Activated CD8-positive, alpha-beta memory T cell treated with anti-CD3 and anti-CD28 coated beads, Interleukin-2, amount 50 U/mL, for 1 hour (primary cell): Measurements from ENCODE around the gene SLC22A31.

ENCODE experiments used
- DNase-seq: peaks from one replicate; pipeline ENCODE4 v3.0.0-alpha.2; 2020; ENCODE audit errors: extremely low read depth

Gene SLC22A31

GRCh38 chr16:89149386-89149785 lies 51.0 kb downstream of the SLC22A31 start:
- no peak for DNase-seq

- DNase-seq, result no peak
These were observed 53.1 kb downstream of the SLC22A31 start for GRCh38 chr16:89147085-89147817.

GRCh38 chr16:89146211-89147005 lies 53.9 kb downstream of the SLC22A31 start:
- no peak for DNase-seq
